K562 treated with DMSO at 1 percent for 4 hours (cell line): ENCODE data around the gene MIA. TPM values are rescaled to one million over a fixed set of nuclear protein-coding genes. Genes with fewer than 3 reads are reported as not detected.

ENCODE experiments used
- total RNA-seq: library from RNA; unstranded; fragments of 300-600 nt; gene quantifications from 2 replicates; pipeline ENCODE4 v1.2.3, GENCODE V29; 2022; ENCODE audit not compliant: insufficient read depth

MIA gene
- total RNA-seq: not detected in 2 replicates

DNA sequence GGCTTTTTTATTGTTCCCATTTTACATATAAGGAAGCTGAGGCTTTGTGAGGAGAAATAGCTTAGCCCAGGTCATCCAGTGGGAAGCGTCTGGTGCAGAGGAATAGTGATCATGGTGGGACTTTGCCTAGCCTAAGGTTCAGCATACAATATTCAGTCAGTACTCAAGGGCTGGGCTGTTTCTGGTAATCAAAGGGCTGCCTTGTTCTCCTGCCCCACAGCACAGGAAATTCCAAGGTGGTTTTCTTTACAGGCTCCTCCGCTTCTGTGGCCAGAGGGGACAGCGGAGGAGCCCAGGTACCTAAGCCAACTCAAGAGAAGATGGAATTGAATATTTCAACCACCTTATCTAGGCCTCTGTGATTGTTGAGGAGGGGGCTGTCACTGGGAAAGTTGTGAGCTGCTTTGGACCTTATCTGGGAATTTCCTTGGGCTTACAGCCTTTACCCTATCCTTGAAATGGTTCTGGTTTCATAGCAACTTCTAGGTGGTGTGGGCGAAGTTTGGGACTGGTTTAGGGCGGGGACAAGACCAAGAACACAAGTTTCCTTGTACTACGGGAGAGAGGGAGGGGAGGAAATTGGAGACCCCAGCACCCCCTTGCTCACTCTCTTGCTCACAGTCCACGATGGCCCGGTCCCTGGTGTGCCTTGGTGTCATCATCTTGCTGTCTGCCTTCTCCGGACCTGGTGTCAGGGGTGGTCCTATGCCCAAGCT lies at the start of gene MIA:
TSS of gene MIA (plus strand) at position 606 of the 716 bp plus-strand sequence. CDS start at position 628, 22 bp downstream.

GRCh38 chr19:40750058-40750873 lies 25.1 kb upstream of the MIA start, which contains the start of gene ACTMAP:
ACTMAP (minus strand) TSS chr19:40750477; CDS start chr19:40749803, 674 bp downstream.

GRCh38 chr19:40750874-40751537 lies 24.3 kb upstream of the MIA start, which contains the start of gene SNRPA:
SNRPA (plus strand) TSS chr19:40751203; CDS start chr19:40751409, 206 bp downstream.

GRCh38 chr19:40777937-40778705 lies 2.8 kb downstream of the MIA start, which contains the start of gene RAB4B:
RAB4B (plus strand) TSS chr19:40778247; CDS start chr19:40778376, 129 bp downstream.

GRCh38 chr19:40798683-40799557 lies 23.6 kb downstream of the MIA start, which contains the start of gene EGLN2:
EGLN2 (plus strand) TSS chr19:40799191; CDS start chr19:40800573, 1,382 bp downstream.

Other genes starting within 250 kb of the MIA start
- gene SHKBP1, start 198.6 kb upstream of the MIA start, total RNA-seq: 97.0 and 111 TPM in 2 replicates
- gene LTBP4, start 174.2 kb upstream of the MIA start, total RNA-seq: 179 and 282 TPM in 2 replicates
- 24.5 TPM in 2 replicates for gene NUMBL, start 84.9 kb upstream of the MIA start, total RNA-seq
- gene COQ8B, start 58.6 kb upstream of the MIA start, total RNA-seq: 14.3 and 21.5 TPM in 2 replicates
- gene ITPKC, start 58.4 kb upstream of the MIA start, total RNA-seq: 13.7 and 15.3 TPM in 2 replicates
- gene ACTMAP, start 25.0 kb upstream of the MIA start, total RNA-seq: 9.3 and 13.2 TPM in 2 replicates
- 100 and 116 TPM in 2 replicates for gene SNRPA, start 24.3 kb upstream of the MIA start, total RNA-seq
- 26.9 and 33.3 TPM in 2 replicates for gene RAB4B, start 2.7 kb downstream of the MIA start, total RNA-seq
- gene EGLN2, start 23.7 kb downstream of the MIA start, total RNA-seq: 107 and 114 TPM in 2 replicates
- gene CYP2A6, start 74.9 kb downstream of the MIA start, total RNA-seq: not detected in 2 replicates
- gene CYP2A7, start 106.7 kb downstream of the MIA start, total RNA-seq: not detected in 2 replicates
- gene CYP2B6, start 215.8 kb downstream of the MIA start, total RNA-seq: not detected in 2 replicates